Skeletal muscle cell (primary cell): Measurements from ENCODE around the gene CLDN20.
"Not testable (repeated sequence)": the region's sequence is repeated elsewhere in the genome, so short reads cannot be mapped to it uniquely, and the experiment has no call there.

Experiments used
- DNase-seq: peaks from one replicate; pipeline ENCODE4 v3.0.0-alpha.2; 2010; ENCODE audit warnings: low read depth
- H3K4me3 ChIP-seq: 2 replicates; pipeline ENCODE4 v1.5.1; 2011; ENCODE audit warnings: low read depth, mild to moderate bottlenecking, control low read depth, low read length, moderate library complexity

The CLDN20 gene, protein sequence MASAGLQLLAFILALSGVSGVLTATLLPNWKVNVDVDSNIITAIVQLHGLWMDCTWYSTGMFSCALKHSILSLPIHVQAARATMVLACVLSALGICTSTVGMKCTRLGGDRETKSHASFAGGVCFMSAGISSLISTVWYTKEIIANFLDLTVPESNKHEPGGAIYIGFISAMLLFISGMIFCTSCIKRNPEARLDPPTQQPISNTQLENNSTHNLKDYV

GRCh38 chr6:155263373-155264063, at the start of gene CLDN20:
CLDN20 (plus strand) TSS chr6:155264013; CDS start chr6:155275720, 11,707 bp downstream.
- DNase-seq: no peak
- H3K4me3 ChIP-seq: no peak within 1 kb of the TSS

DNA sequence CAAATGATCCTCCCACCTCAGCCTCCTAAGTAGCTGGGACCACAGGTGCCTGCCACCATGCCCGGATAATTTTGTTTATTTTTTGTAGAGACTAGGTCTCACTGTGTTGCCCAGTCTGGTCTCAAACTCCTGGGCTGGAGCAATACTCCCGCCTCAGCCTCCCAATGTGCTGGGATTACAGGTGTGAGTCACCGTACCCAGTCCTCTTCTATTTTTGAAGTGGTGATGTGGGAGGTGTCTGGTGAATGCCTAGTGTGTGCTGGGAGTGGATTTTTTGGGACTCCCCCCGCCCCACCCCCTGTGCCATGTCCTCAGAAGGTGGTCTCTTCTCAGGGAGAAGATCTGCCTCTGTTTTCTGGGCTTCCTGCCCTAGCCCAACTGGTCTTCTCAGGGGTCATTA, 47.9 kb upstream of the CLDN20 start:
- DNase-seq: no peak
- H3K4me3 ChIP-seq: no peak overlapping the region

- H3K4me3 ChIP-seq: no peak overlapping the region
- no peak for DNase-seq
Observed at GRCh38 chr6:155216312-155217046, 47.3 kb upstream of the CLDN20 start.

- not testable (repeated sequence) for H3K4me3 ChIP-seq, DNase-seq
Observed at GRCh38 chr6:155218711-155219110, 45.1 kb upstream of the CLDN20 start.

DNA sequence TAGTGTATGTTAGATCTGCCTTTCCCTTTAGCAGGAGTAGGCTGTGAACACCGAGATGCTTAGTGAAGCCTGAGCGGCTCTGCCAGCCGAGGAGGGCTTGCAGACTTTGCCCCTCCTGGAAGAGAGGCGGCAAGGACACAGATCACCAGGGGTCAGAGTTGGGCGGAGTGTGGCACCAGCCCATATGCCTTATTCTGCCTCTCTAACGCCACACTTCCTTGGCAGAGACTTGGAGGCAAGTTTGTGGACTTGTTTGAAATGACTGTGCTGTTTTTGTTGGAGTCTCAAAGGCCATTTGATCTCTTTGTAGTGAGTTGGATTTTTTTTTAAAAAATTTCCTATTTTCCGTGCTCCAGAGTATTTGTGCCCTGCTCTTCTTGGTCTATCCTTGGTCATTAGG, 44.5 kb upstream of the CLDN20 start:
- H3K4me3 ChIP-seq: no peak overlapping the region
- no peak for DNase-seq

DNA sequence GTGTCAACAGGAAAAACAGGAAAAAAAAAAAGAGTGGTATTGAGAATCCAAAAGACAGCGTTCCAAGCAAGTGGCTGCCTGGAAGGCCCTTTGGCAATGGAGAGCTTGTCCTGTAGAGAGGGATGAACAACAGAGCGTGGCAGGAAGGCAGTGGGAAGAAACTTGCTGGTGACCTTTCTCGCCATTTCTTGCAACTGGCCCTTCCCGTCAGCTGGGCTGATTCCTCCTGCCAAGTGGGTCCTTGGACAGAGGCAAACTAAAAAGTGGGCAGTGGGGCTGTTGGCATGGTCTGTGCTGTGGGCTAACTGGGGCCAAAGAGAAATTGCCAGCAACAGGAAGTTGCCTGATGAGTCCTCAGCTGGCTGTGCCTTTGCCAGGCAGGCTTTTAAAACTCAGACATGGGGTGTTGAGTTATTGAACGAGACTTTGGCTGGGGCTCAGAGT, 43.9 kb upstream of the CLDN20 start:
- no peak overlapping the region for H3K4me3 ChIP-seq
- no peak for DNase-seq

- DNase-seq: no peak
- H3K4me3 ChIP-seq: no peak overlapping the region
Observed at GRCh38 chr6:155221086-155221485, 42.7 kb upstream of the CLDN20 start.

DNA sequence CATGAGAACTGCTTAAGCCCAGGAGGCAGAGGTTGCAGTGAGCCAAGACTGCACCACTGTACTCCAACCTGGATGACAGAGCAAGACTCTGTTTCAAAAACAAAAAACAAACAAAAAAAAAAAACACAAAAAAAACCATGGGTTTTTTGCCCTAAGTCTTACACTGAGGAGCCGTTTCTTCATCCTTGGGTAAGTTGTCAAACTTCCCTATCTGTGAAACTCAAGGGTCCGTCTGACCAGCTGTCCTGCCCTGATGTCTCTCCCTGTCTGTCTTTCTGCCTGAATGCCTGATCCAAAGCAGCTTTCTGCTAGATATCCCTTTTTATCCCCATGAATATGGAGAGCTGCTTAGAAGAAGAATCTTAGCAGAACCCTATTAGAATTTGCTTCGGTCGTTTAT, 41.3 kb upstream of the CLDN20 start:
- DNase-seq: no peak

DNA sequence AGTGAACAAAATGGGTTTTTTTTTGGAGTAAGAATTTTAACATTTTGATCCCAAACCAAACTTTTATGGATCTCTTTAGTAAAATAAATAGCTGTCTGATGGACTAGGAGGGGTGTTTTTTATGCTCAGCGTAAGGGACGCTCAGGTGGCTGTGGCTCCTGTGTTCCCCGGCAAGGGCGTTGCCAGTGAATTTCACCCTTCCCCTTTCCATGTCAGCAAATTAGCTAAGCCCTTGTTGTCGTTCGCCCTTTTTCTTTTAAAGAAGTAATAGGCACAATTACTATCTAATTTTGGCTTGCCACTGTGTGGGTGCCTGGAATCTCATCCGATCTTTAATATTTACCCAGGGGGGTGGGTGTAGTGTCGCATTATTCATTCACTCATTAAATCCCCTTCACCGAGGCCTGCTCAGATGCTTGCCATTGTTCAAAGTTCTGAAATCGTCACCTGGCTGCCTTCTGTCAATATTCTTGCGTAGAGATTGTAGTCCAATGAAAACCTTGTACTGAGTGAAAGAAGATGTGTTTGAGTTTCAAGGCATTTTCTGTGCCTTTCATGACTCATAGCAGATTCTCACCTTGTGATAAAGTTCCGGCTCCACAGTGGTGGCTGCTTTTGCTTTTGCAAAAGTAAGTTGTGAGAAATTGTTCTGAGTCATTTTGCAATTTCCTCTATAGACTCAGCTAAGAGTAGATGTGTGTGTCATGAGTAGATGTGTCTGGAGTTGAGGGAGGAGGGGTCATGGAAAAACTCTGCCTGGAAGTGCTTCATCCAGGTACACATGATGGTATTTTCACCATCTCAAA, 40.0 kb upstream of the CLDN20 start:
- H3K4me3 ChIP-seq: no peak overlapping the region
- DNase-seq: peak; percentile 61

More for the DNA sequence above, 41.3 kb upstream of the CLDN20 start:
- no peak overlapping the region for H3K4me3 ChIP-seq

DNA sequence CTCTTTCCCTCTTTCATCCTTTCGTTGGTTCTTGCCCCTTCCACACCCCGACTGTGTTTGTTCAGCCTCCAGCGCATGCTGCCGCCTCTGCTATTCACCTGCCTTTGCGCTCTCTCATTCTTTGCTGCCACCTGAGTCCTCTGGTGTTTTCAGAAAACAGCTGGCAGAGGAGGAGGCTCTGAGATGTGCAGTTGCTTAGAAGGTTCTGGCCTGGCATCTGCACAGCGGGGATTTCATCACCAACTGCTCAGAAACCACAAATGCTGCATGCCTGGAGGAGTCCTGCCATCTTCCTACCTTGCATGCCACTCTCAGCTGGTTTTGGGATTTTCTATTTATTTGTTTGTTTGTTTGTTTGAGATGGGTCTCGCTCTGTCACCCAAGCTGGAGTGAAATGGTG, 39.2 kb upstream of the CLDN20 start:
- no peak overlapping the region for H3K4me3 ChIP-seq
- DNase-seq: no peak

DNA sequence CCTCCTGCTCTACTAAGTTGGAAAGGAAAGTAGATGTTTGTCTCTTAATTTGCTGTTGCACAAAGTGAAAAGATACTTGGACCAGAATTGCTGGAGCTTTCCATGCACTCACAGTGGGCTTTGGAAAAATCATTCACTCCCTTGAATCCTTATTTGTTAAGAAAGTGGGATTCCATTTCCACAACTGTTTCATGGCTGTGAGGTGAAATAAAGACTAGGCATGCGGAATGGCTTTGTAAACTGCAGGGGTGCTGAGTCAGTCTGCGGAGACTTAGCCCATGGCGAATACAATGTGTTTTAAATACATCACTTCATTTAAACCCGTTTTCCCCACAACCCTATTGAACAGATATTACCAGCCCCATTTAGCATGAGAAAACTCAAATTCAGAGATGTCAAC, 36.8 kb upstream of the CLDN20 start:
- no peak for DNase-seq
- H3K4me3 ChIP-seq: no peak overlapping the region

DNA sequence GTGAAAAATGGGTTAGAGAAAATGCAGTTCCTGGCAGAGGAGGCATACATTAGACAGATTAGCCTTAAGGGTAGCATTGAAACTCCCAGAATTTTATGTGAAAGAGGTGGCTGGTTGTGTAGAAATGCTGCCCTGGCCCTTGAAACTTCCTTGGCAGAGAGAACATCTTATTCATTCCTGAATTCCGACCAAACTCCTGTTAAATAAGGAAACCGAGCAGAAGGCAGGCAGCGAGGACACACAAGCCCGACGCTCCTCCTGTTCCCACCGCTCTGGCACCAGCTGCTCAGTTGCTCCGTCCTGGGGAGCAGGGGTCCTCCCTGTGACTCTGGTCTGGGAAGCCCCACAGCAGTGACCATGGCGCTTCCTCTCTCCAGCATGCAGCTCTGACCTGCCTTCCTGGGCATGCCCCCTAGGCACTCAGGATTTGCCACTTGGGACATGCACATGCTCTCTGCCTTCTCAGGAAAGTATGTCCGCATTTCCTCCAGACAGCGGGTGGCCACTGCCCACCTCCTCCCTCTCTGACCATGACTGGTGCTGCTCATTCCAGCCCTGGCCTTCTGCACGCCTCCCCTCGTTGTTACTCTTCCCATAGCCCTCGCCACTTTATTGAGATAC, 35.2 kb upstream of the CLDN20 start:
- no peak for DNase-seq
- no peak overlapping the region for H3K4me3 ChIP-seq

- DNase-seq, H3K4me3 ChIP-seq: not testable (repeated sequence)
Observed at GRCh38 chr6:155230975-155231374, 32.8 kb upstream of the CLDN20 start.

GRCh38 chr6:155232848-155233247, 31.0 kb upstream of the CLDN20 start:
- H3K4me3 ChIP-seq: no peak overlapping the region
- no peak for DNase-seq

GRCh38 chr6:155234167-155234566, 29.6 kb upstream of the CLDN20 start:
- H3K4me3 ChIP-seq: no peak overlapping the region
- DNase-seq: no peak

DNA sequence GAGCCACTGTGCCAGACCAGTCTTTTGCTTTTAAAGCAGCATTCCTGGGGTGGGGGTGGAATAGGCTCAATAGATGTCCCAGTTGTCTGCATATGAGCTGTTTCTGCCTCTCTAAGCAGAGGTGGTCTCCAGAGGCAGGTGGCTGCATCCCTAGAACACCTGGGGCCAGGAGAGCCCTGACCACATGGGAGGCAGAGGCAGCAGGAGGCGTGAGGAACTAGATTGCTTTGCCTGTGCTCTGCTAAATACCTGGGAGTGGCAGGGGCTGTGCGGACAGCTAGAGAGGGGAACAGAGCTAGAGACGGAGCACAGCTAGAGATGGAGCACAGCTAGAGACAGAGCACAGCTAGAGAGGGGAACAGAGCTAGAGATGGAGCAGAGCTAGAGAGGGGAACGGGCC, 29.1 kb upstream of the CLDN20 start:
- DNase-seq: no peak
- no peak overlapping the region for H3K4me3 ChIP-seq

DNA sequence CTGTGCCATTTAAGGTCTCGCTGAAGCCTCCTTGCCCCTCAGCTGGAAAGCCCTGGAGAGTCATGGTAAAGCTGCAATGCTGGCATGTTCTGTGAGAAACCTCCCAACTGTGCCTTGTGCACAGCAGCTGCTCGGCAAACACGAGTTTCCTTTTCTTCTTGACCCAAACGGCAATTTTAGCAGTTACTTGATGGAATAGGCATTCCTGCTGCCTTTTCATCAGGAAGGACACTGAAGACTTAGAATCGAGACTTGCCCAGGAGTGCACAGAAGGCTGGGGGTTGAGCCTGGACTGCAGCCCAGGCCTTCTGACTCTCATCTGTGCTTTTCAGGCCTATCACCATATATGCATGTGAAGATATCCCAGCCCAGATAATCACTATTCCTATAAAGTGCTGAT, 28.7 kb upstream of the CLDN20 start:
- H3K4me3 ChIP-seq: no peak overlapping the region
- DNase-seq: no peak

GRCh38 chr6:155237613-155238012, 26.2 kb upstream of the CLDN20 start:
- DNase-seq: no peak
- no peak overlapping the region for H3K4me3 ChIP-seq

- H3K4me3 ChIP-seq: no peak overlapping the region
- DNase-seq: no peak
Observed at GRCh38 chr6:155240905-155241600, 22.8 kb upstream of the CLDN20 start.
